Measurements from ENCODE around the gene CEP95.

DNA sequence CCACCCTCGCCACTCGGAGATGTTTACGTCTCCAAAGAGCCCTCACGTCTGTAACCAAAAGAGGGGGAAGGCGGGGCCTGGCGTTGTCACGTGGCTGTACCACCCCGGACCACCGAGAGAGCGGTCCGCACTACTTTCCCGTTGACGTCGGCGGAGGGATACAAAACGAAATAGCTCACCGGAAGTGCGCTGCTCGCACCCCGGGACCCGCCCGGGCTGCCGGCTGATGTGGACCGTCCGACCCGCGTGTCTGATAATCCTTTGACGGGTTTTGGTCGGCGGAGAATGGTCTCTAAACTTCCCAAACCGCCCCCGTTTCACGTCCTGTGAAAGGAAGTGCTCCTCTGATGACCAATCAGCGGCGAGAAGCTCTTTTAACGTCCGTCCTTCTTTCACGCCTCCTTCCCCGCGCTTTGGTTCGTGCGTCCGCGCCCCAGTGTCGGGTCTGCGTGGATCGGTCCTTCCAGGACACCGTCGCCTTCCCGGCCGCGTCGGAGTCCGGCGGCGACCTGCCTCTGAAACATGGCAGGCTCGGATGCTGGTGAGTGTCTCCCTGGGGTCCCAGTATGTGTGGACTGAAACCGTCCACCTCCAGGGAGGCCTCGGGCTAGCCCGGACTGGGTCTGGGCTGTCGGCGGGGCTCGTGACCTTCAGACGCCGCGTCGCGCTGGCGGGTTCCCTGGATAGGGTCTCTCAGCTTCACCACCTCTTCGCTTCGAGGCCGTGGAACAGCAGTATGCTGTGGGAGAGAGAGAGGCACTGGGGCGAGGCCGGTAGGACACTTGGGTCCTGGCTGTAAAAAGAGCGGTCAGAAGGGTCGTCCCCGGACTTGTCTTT, at the start of gene CEP95:
- TF ChIP-seq ZNF19 (tag by site-specific recombination; IDR thresholded peaks at IDR 0.05; ENCODE audit: low read depth) = no peak
- TF ChIP-seq, protein P1, sequence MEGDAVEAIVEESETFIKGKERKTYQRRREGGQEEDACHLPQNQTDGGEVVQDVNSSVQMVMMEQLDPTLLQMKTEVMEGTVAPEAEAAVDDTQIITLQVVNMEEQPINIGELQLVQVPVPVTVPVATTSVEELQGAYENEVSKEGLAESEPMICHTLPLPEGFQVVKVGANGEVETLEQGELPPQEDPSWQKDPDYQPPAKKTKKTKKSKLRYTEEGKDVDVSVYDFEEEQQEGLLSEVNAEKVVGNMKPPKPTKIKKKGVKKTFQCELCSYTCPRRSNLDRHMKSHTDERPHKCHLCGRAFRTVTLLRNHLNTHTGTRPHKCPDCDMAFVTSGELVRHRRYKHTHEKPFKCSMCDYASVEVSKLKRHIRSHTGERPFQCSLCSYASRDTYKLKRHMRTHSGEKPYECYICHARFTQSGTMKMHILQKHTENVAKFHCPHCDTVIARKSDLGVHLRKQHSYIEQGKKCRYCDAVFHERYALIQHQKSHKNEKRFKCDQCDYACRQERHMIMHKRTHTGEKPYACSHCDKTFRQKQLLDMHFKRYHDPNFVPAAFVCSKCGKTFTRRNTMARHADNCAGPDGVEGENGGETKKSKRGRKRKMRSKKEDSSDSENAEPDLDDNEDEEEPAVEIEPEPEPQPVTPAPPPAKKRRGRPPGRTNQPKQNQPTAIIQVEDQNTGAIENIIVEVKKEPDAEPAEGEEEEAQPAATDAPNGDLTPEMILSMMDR (tag by site-specific recombination; IDR thresholded peaks at IDR 0.05) = no peak; the same call in 1 of the 2 replicates
- TF ChIP-seq, protein P2, sequence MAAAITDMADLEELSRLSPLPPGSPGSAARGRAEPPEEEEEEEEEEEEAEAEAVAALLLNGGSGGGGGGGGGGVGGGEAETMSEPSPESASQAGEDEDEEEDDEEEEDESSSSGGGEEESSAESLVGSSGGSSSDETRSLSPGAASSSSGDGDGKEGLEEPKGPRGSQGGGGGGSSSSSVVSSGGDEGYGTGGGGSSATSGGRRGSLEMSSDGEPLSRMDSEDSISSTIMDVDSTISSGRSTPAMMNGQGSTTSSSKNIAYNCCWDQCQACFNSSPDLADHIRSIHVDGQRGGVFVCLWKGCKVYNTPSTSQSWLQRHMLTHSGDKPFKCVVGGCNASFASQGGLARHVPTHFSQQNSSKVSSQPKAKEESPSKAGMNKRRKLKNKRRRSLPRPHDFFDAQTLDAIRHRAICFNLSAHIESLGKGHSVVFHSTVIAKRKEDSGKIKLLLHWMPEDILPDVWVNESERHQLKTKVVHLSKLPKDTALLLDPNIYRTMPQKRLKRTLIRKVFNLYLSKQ (tag by site-specific recombination; IDR thresholded peaks at IDR 0.05; ENCODE audit: borderline replicate concordance) = no peak
- TF ChIP-seq ZEB2 (tag by site-specific recombination; IDR thresholded peaks at IDR 0.05) = peak; percentile 99
- no peak for TF ChIP-seq MZF1 (tag by site-specific recombination; IDR thresholded peaks at IDR 0.05; ENCODE audit: borderline replicate concordance)
- no peak for TF ChIP-seq ZNF433 (tag by site-specific recombination; IDR thresholded peaks at IDR 0.05; ENCODE audit: low read depth)
- no peak for TF ChIP-seq ZNF792 (tag by site-specific recombination; IDR thresholded peaks at IDR 0.05)
- TF ChIP-seq, protein P3, sequence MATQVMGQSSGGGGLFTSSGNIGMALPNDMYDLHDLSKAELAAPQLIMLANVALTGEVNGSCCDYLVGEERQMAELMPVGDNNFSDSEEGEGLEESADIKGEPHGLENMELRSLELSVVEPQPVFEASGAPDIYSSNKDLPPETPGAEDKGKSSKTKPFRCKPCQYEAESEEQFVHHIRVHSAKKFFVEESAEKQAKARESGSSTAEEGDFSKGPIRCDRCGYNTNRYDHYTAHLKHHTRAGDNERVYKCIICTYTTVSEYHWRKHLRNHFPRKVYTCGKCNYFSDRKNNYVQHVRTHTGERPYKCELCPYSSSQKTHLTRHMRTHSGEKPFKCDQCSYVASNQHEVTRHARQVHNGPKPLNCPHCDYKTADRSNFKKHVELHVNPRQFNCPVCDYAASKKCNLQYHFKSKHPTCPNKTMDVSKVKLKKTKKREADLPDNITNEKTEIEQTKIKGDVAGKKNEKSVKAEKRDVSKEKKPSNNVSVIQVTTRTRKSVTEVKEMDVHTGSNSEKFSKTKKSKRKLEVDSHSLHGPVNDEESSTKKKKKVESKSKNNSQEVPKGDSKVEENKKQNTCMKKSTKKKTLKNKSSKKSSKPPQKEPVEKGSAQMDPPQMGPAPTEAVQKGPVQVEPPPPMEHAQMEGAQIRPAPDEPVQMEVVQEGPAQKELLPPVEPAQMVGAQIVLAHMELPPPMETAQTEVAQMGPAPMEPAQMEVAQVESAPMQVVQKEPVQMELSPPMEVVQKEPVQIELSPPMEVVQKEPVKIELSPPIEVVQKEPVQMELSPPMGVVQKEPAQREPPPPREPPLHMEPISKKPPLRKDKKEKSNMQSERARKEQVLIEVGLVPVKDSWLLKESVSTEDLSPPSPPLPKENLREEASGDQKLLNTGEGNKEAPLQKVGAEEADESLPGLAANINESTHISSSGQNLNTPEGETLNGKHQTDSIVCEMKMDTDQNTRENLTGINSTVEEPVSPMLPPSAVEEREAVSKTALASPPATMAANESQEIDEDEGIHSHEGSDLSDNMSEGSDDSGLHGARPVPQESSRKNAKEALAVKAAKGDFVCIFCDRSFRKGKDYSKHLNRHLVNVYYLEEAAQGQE (tag by site-specific recombination; IDR thresholded peaks at IDR 0.05) = no peak
- TF ChIP-seq YY1 (tag by site-specific recombination; IDR thresholded peaks at IDR 0.05) = peak; percentile 41; the same call in 1 of the 2 replicates
- TF ChIP-seq ZNF76 (tag by site-specific recombination; IDR thresholded peaks at IDR 0.05; ENCODE audit: borderline replicate concordance, low read depth) = no peak
- TF ChIP-seq HOXC10 (CRISPR knock-in tag; IDR thresholded peaks at IDR 0.05) = no peak
